ENCODE data around the gene LYRM1. TPM values are rescaled to one million over a fixed set of nuclear protein-coding genes. Genes with fewer than 3 reads are reported as not detected.
A peak's percentile ranks its signal among the peaks of the same experiment; 100 is the strongest.

LYRM1 gene
- total RNA-seq, 4 donors from 2014 or later = 36.4 to 74.7 (median 38.8) TPM

GRCh38 chr16:20897253-20897897 lies 3.2 kb upstream of the LYRM1 start:
- Histone ChIP-seq H3K4me3 (no peak overlapping the region), H3K27me3 (no peaks in the 10 kb centered on the region), H3K36me3 (peaks cover 0 to 6% of the 10 kb centered on the region in 2 donors), H3K4me1 (peaks cover 24 to 44% of the 10 kb centered on the region in 2 donors), H3K9me3 (no peaks in the 10 kb centered on the region), H3K27ac (peak overlapping the region; percentile 93 to 97 (median 94))
- intact Hi-C loops (cut with DNase I; ENCODE audit: low total_unique reads) (no loop called here), in situ Hi-C loops (cut with MboI; ENCODE audit: low sequenced_read_pairs in 4 of 4) (no loop called here)
- TF ChIP-seq POLR2A (IDR thresholded peaks at IDR 0.05) (no peak), CTCF (IDR thresholded peaks at IDR 0.05 in 4 of 5, conservative IDR thresholded peaks at IDR 0.05 in 1 of 5) (no peak)
- peak in 1 of 2 donors; percentile 66 for DNase-seq
- ATAC-seq = peak; percentile 37 to 53

- in situ Hi-C loops (cut with MboI; ENCODE audit: low sequenced_read_pairs in 4 of 4) = no loop called here
- no peaks in the 10 kb centered on the region for H3K27me3 ChIP-seq
- H3K9me3 ChIP-seq = no peaks in the 10 kb centered on the region
- peaks cover 0 to 6% of the 10 kb centered on the region in 2 donors for H3K36me3 ChIP-seq
- TF ChIP-seq POLR2A (IDR thresholded peaks at IDR 0.05) = no peak
- TF ChIP-seq CTCF (IDR thresholded peaks at IDR 0.05 in 4 of 5, conservative IDR thresholded peaks at IDR 0.05 in 1 of 5) = no peak
- H3K4me3 ChIP-seq = peak overlapping the region in 1 of 4 donors; percentile 86
- intact Hi-C loops (cut with DNase I; ENCODE audit: low total_unique reads) = no loop called here
- peaks cover 24 to 45% of the 10 kb centered on the region in 2 donors for H3K4me1 ChIP-seq
- ATAC-seq (no peak), DNase-seq (no peak)
- peak overlapping the region; percentile 93 to 97 (median 94) for H3K27ac ChIP-seq
Observed at GRCh38 chr16:20897922-20898321, 2.6 kb upstream of the LYRM1 start.

GRCh38 chr16:20899071-20899470 lies 1.5 kb upstream of the LYRM1 start:
- Histone ChIP-seq H3K27ac (peak overlapping the region; percentile 93 to 97 (median 94)), H3K4me1 (peaks cover 24 to 51% of the 10 kb centered on the region in 2 donors), H3K9me3 (no peaks in the 10 kb centered on the region), H3K36me3 (peaks cover 0 to 6% of the 10 kb centered on the region in 2 donors), H3K27me3 (no peaks in the 10 kb centered on the region), H3K4me3 (peak overlapping the region; percentile 81 to 94 (median 86))
- intact Hi-C loops (cut with DNase I; ENCODE audit: low total_unique reads) (loop anchor here (1.0 kb wide), 1 partner anchor 48 kb away; no protein-coding TSS in a partner anchor), in situ Hi-C loops (cut with MboI; ENCODE audit: low sequenced_read_pairs in 4 of 4) (no loop called here)
- TF ChIP-seq CTCF (IDR thresholded peaks at IDR 0.05 in 4 of 5, conservative IDR thresholded peaks at IDR 0.05 in 1 of 5) (no peak), POLR2A (IDR thresholded peaks at IDR 0.05) (no peak)
- no peak for ATAC-seq
- no peak for DNase-seq

- Histone ChIP-seq H3K9me3 (no peaks in the 10 kb centered on the region), H3K4me3 (peak overlapping the region; percentile 81 to 94 (median 86)), H3K36me3 (peaks cover 0 to 6% of the 10 kb centered on the region in 2 donors), H3K27me3 (no peaks in the 10 kb centered on the region), H3K4me1 (peaks cover 24 to 54% of the 10 kb centered on the region in 2 donors), H3K27ac (peak overlapping the region; percentile 93 to 97 (median 94))
- DNase-seq (no peak), ATAC-seq (no peak)
- intact Hi-C loops (cut with DNase I; ENCODE audit: low total_unique reads) = loop anchor here (1.0 to 10.0 kb wide), 7 partner anchors 48 to 1397 kb away; partner anchors contain the start of genes ERI2, POLR3E, REXO5 and THUMPD1
- in situ Hi-C loops (cut with MboI; ENCODE audit: low sequenced_read_pairs in 4 of 4) = loop anchor here in 1 of 4 donors (10.0 kb wide), 1 partner anchor 1295 kb away; no protein-coding TSS in a partner anchor
- TF ChIP-seq POLR2A (IDR thresholded peaks at IDR 0.05) (no peak), CTCF (IDR thresholded peaks at IDR 0.05 in 4 of 5, conservative IDR thresholded peaks at IDR 0.05 in 1 of 5) (no peak)
Observed at GRCh38 chr16:20899477-20900298, 883 bp upstream of the LYRM1 start.
